ENCODE results near the gene ARHGDIA.
"Not testable (repeated sequence)": the region's sequence is repeated elsewhere in the genome, so short reads cannot be mapped to it uniquely, and the experiment has no call there.

ARHGDIA gene

DNA sequence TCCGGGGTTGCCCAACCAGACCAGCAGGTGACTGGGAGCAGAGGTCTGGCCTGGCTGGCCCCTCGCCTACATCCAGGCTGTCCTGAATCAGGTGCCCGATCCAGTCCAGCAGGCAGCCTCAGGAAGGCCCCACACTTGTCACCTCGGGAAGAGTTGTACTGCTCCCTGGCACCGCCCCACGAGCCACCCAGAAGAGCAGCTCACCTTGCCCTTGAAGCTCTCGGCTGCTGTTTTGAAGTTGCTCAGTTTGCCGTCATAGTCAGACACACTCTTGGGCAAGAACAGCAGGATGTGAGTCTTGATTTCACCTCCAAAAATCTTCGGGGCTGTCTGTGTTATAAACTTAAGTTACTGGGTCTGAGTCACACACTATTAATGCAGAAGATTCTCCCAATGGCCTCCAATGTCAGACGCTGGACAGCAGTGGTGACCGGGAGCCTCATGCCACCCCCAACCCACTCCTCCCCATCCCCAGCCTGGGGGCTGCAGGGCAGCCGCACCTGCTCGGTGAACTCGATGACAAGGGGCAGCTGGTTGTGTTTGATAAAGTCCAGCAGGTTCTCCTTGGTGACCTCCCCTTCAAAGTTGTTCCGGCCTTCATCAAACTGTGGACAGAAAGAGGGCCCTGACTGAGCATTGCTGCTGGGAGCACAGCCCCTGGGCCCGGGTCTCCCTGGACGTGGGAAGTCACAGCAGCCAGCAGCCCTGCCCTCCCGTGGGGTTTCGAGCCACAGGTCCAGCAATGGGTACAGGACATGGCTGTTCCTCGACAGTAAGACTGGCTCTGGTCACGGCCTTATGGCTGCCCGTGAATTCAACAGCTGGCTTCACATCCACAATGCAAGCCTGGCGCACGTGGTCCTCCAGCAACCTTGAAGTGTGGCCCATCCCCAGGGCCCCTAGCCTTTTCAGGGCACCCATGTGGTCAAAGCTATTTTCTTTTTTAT, 24.1 kb downstream of the ARHGDIA start:
- Mint-ChIP-seq H3K9me3 (no peaks in the 10 kb centered on the region), H3K27ac (ENCODE audit: low read depth) (no peak overlapping the region), H3K36me3 (ENCODE audit: insufficient read depth) (peaks cover 49% of the 10 kb centered on the region), H3K4me3 (no peak overlapping the region), H3K27me3 (no peaks in the 10 kb centered on the region), H3K4me1 (no peaks in the 10 kb centered on the region)
- DNase-seq (ENCODE audit: low spot score in 2 of 2) = no peak
- ATAC-seq (replicated peaks; ENCODE audit: extremely low read depth, poor library complexity, severe bottlenecking) = no peak

DNA sequence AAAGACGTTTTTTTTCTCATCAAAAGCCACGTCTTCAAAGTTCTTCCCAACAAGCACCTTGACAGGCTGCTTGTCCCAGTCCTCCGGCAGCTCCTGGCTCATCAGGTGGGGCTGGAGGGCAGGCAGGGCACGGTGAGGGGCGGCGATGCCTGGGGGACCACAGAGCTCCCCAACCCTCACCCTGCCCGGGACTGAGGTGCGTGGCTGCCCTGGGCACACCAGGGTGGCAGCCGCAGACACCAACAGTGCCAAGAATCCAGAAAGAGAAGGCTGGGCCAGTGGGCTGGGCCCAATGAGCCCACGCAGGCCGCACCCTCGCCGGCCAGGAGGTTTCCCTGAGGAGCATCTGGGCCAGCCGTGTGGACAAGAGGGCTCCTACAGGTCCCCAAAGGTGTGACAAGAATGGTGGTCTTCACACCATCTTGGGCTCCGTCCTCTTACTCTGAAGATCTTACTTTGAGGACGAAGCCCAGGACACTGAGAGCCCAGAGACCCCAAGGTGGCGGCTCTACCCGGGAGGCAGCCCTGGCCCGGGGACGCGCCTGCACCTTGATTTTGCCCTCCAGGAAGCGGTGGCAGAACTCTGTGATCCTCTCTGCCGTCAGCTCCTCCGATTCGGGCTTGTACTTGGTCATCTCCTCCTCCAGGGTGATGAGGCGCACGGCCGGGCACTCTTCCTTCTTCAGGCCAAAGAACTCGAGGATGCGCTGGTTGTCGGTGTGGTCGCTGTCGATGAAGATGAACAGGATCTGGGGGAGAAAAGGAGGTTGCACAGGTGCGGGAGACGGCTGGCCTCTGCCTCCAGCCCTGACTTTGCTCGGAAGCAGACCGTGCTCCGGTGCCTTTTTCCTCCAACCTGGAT, 25.0 kb downstream of the ARHGDIA start:
- Mint-ChIP-seq H3K4me1 (no peaks in the 10 kb centered on the region), H3K27me3 (no peaks in the 10 kb centered on the region), H3K4me3 (no peak overlapping the region), H3K27ac (ENCODE audit: low read depth) (no peak overlapping the region), H3K9me3 (no peaks in the 10 kb centered on the region), H3K36me3 (ENCODE audit: insufficient read depth) (peaks cover 41% of the 10 kb centered on the region)
- no peak for DNase-seq (ENCODE audit: low spot score in 2 of 2)
- no peak for ATAC-seq (replicated peaks; ENCODE audit: extremely low read depth, poor library complexity, severe bottlenecking)

DNA sequence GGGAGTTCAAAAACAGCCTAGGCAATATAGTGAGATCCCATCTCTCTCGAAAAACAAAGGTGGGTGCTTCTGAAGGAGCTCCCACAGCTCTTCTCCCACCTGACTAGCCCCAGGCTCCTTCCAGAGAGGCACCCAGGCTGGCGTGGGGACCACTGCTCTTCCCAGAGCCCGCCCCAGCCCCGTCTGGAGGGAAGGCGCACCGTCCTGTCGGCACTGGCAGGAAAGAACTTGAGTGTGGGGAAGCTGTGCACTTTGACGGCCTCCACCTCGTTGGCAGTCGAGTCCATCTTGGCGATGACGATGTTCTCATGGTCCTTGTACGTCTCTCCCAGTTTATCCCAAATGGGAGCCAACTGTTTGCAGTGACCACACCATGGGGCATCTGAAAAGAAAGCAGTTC, 25.8 kb downstream of the ARHGDIA start:
- Mint-ChIP-seq H3K27ac (ENCODE audit: low read depth) (no peak overlapping the region), H3K36me3 (ENCODE audit: insufficient read depth) (peaks cover 36% of the 10 kb centered on the region), H3K9me3 (no peaks in the 10 kb centered on the region), H3K4me1 (no peaks in the 10 kb centered on the region), H3K27me3 (no peaks in the 10 kb centered on the region), H3K4me3 (no peak overlapping the region)
- ATAC-seq (replicated peaks; ENCODE audit: extremely low read depth, poor library complexity, severe bottlenecking) (no peak), DNase-seq (ENCODE audit: low spot score in 2 of 2) (no peak)

DNA sequence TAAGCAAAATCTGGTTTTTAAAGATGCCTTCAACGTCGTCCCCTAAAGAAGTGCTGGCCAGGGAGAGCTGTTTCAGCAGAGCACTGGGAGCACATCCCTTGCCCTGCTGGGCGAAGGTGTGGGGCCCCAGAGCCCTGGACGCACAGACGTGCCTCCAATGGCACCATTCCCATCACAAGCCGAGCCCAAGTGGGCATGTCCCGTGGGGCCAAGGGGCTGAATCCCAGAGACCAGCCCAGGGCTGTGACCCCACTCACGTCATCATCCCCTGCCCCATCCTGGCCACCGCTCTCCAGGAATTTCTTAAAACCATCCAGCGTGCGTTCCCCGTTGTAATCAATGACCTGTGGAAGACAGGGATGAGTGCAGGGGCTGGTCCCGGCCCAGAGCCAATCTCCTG, 26.2 kb downstream of the ARHGDIA start:
- Mint-ChIP-seq H3K4me1 (no peaks in the 10 kb centered on the region), H3K27ac (ENCODE audit: low read depth) (no peak overlapping the region), H3K27me3 (no peaks in the 10 kb centered on the region), H3K9me3 (no peaks in the 10 kb centered on the region), H3K4me3 (no peak overlapping the region), H3K36me3 (ENCODE audit: insufficient read depth) (peaks cover 36% of the 10 kb centered on the region)
- DNase-seq (ENCODE audit: low spot score in 2 of 2) = no peak
- no peak for ATAC-seq (replicated peaks; ENCODE audit: extremely low read depth, poor library complexity, severe bottlenecking)

DNA sequence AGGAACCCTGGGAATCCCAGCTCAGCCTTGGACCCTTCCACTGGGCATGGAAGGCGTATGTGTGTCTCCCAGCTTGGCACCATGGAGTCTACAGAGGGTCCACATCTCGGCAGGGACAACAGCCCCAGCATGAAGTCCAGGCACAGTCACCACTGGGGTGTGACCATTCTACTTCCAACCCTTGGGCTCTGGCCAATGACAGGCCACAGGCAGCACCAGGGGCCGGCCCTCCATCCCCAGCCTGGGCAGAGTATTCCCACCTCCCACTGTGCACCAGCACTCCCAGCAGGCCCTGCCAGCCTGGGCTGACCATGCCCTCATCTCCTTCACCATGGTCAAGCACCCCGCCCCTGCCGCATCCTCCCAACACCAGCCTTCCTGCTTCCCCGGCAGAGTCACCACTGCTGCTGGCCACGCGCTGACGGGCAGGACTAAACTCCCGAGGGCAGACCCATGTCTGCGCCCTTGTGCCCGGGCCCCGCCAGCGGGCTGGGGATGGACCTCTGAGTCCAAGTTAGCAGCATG, 26.7 kb downstream of the ARHGDIA start:
- peaks cover 35% of the 10 kb centered on the region for H3K36me3 Mint-ChIP-seq (ENCODE audit: insufficient read depth)
- no peaks in the 10 kb centered on the region for H3K9me3 Mint-ChIP-seq
- H3K4me1 Mint-ChIP-seq = no peaks in the 10 kb centered on the region
- no peak for ATAC-seq (replicated peaks; ENCODE audit: extremely low read depth, poor library complexity, severe bottlenecking)
- H3K27me3 Mint-ChIP-seq = no peaks in the 10 kb centered on the region
- no peak overlapping the region for H3K4me3 Mint-ChIP-seq
- no peak for DNase-seq (ENCODE audit: low spot score in 2 of 2)
- no peak overlapping the region for H3K27ac Mint-ChIP-seq (ENCODE audit: low read depth)

DNA sequence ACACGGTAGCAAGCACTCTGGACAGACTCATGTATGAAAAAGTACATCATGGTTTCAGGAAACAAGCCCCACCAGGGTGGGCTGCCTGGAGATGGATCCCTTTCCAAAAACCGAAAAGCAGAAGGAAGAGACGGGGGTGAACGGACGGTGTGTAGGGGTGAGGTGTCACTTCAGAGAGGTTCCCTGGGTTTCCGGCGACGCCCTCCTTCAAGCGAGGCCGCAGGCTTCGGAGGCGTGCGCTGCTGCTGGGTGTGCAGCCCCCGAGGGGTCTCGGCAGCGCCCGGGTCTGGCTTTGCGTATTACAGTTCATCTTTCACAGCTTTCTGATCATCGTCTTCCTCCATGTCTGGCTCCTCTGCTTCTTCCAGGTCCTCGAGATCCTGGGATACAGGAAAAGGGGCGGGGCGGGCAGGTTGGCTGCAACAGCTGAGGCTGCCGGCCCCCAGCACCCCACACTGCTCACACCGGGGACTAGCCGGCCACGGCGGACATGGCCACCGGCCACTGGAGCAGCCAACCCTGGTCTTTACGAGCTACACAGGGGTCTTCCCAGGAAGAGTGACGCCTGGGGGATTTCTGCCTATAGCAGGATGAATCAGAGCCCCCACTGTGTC, 27.3 kb downstream of the ARHGDIA start:
- no peak overlapping the region for H3K4me3 Mint-ChIP-seq
- no peak overlapping the region for H3K27ac Mint-ChIP-seq (ENCODE audit: low read depth)
- H3K36me3 Mint-ChIP-seq (ENCODE audit: insufficient read depth) = peaks cover 32% of the 10 kb centered on the region
- no peaks in the 10 kb centered on the region for H3K27me3 Mint-ChIP-seq
- H3K4me1 Mint-ChIP-seq = no peaks in the 10 kb centered on the region
- no peaks in the 10 kb centered on the region for H3K9me3 Mint-ChIP-seq
- DNase-seq (ENCODE audit: low spot score in 2 of 2) = no peak
- ATAC-seq (replicated peaks; ENCODE audit: extremely low read depth, poor library complexity, severe bottlenecking) = no peak

DNA sequence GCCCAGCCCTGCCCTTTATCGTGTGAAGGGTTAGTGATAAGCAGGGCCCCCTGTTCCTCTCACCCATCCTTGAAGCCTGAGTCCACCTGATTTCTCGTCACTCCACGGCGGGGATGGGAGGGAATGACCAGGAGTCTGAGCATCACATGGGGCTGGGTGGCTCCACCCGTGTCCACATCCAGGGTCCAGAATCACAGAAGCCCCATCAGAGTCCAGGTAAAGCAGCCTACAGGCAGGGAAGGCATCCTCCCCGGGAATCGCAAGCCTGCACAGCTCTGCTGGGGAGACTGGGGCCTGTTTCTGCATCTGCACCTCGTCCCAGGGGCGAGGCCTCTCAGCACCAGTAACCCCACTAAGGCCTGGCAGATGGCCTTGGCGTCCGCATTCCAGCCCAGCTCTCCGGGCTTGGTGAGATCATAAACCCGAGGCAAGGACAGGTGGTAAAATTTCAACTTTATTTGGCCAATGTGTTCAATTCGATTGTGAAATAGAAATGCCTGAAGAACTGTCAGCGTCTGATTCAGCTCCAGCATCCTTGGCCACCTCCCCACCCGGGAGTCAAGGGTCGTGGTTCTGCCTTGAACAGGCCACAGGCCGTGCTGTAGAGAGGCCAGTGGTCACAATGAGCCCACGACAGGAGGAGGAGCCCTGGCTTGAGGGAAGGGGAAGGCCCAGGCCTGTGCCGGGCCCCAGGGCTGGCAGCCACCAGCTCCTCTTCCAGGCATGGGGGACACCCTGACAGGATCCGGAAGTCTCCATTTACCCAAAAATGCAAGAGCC, 28.2 kb downstream of the ARHGDIA start:
- Mint-ChIP-seq H3K4me1 (no peaks in the 10 kb centered on the region), H3K27me3 (no peaks in the 10 kb centered on the region), H3K4me3 (no peak overlapping the region), H3K9me3 (no peaks in the 10 kb centered on the region), H3K36me3 (ENCODE audit: insufficient read depth) (peaks cover 28% of the 10 kb centered on the region), H3K27ac (ENCODE audit: low read depth) (no peak overlapping the region)
- no peak for DNase-seq (ENCODE audit: low spot score in 2 of 2)
- no peak for ATAC-seq (replicated peaks; ENCODE audit: extremely low read depth, poor library complexity, severe bottlenecking)

DNA sequence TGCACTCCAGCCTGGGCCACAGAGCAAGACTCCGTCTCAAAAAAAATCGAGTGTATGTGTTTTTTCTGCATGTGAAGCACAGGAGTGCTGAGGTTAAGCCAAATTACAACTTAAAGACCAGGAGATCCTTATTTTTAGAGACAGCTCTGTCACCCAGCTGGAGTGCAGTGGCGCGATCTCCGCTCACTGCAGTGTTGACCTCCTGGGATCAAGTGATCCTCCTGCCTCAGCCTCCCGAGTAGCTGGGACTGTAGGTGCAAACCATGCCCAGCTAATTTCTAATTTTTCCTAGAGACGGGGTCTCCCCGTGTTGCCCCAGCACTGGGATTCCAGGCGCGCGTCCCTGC, 28.8 kb downstream of the ARHGDIA start:
- Mint-ChIP-seq H3K4me3 (no peak overlapping the region), H3K4me1 (no peaks in the 10 kb centered on the region), H3K27ac (ENCODE audit: low read depth) (no peak overlapping the region), H3K9me3 (no peaks in the 10 kb centered on the region), H3K27me3 (no peaks in the 10 kb centered on the region), H3K36me3 (ENCODE audit: insufficient read depth) (peaks cover 25% of the 10 kb centered on the region)
- DNase-seq (ENCODE audit: low spot score in 2 of 2) = no peak
- ATAC-seq (replicated peaks; ENCODE audit: extremely low read depth, poor library complexity, severe bottlenecking) = no peak

DNA sequence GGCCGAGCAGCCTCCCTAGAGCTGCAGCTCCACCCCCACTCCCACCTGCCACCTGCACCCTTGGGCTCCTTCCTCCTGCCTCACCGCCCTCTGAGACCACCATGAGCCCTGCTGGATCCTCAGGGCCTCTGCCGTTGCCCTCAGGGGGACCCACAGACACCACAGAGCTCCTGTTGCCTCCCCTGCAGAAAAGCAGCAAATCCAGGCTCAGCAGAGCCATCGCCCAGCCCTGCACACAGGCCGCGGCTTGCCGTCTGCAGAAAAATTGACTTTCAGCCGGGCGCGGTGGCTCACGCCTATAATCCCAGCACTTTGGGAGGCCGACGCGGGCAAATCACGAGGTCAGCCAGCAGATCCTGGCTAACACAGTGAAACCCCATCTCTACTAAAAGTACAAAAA, 29.3 kb downstream of the ARHGDIA start:
- no peak for ATAC-seq (replicated peaks; ENCODE audit: extremely low read depth, poor library complexity, severe bottlenecking)
- no peaks in the 10 kb centered on the region for H3K4me1 Mint-ChIP-seq
- no peak overlapping the region for H3K4me3 Mint-ChIP-seq
- no peak overlapping the region for H3K27ac Mint-ChIP-seq (ENCODE audit: low read depth)
- no peaks in the 10 kb centered on the region for H3K9me3 Mint-ChIP-seq
- H3K27me3 Mint-ChIP-seq = no peaks in the 10 kb centered on the region
- peaks cover 25% of the 10 kb centered on the region for H3K36me3 Mint-ChIP-seq (ENCODE audit: insufficient read depth)
- DNase-seq (ENCODE audit: low spot score in 2 of 2) = no peak

DNA sequence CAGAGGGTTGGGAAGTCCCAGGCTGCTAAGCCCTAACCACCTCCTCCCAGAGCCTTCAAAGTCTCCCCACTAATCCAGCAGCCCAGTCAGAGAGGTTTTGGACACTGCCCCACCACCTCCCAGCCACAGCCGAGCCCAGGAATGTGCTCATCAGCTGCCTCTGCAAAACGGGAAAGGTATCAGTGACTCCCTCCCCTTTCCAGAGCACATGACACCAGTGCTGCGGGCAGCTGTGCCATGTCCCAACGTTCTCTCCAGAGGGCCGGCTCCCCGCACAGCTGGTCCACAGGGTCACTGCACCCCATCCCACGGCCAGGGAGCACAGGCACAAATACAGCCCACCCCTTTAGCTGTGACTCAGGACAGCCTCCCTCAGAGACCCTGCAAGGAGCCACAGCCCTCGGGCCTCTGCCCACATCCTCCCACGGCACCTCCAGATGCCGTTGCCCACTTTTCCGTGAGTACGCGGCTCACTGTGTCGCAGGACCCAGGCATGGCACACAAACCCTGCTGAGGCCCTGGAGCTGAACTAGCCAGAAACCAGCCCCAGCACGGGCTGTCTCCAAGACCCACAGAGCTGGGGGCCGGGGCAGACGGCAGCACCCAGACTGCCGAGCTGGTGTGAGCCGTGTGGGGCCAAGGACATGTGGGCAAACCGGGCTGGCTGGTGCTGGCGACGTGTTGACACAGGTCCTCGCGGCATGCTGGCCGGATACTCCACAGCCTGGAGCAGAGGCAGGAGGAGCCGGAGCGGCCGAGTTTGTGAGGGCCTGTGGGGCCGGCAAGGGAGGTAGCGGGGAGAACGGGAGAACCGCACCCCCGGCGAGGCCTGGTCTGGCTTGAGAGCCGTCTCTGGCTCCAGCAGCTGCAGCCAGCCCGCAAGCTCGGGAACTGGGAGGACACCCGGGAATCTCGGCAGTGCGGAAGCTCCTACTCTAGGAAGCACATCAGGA, 30.0 kb downstream of the ARHGDIA start:
- no peaks in the 10 kb centered on the region for H3K4me1 Mint-ChIP-seq
- H3K36me3 Mint-ChIP-seq (ENCODE audit: insufficient read depth) = peaks cover 19% of the 10 kb centered on the region
- H3K4me3 Mint-ChIP-seq = no peak overlapping the region
- ATAC-seq (replicated peaks; ENCODE audit: extremely low read depth, poor library complexity, severe bottlenecking) (no peak), DNase-seq (ENCODE audit: low spot score in 2 of 2) (no peak)
- H3K9me3 Mint-ChIP-seq = no peaks in the 10 kb centered on the region
- no peaks in the 10 kb centered on the region for H3K27me3 Mint-ChIP-seq
- no peak overlapping the region for H3K27ac Mint-ChIP-seq (ENCODE audit: low read depth)

DNA sequence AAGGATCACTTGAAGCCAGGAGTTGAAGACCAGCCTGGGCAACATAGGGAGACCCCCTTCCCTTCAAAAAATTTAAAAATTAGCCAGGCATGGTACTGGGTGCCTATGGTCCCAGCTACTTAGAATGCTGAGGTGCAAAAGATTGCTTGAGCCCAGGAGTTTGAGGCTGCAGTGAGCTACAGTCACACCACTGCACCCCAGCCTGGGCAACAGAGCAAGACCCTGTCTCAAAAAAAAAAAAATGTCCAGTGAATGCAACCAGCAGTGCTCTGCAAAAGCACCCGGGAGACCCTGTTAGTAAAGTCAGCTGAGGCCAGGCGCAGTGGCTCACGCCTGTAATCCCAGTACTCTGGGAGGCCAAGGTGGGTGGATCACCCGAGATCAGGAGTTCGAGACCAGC, 31.1 kb downstream of the ARHGDIA start:
- H3K27ac Mint-ChIP-seq (ENCODE audit: low read depth); H3K9me3 Mint-ChIP-seq; H3K4me1 Mint-ChIP-seq; ATAC-seq (replicated peaks; ENCODE audit: extremely low read depth, poor library complexity, severe bottlenecking); H3K27me3 Mint-ChIP-seq; DNase-seq (ENCODE audit: low spot score in 2 of 2); H3K4me3 Mint-ChIP-seq: not testable (repeated sequence)
- H3K36me3 Mint-ChIP-seq (ENCODE audit: insufficient read depth) = peaks cover 13% of the 10 kb centered on the region

All from central memory CD8-positive, alpha-beta T cell (primary cell).